Activated CD4-positive, alpha-beta memory T cell treated with anti-CD3 and anti-CD28 coated beads, Interleukin-2, amount 10 ng/mL, durations not matched to agents 7 days and 5 days (primary cell): ENCODE measurements around the gene USF3. TPM values are rescaled to one million over a fixed set of nuclear protein-coding genes. Genes with fewer than 3 reads are reported as not detected.

Experiments
- CTCF ChIA-PET: fragments of 350-600 bp; sonication (Branson Sonifier 250); formaldehyde crosslinking; loops from one replicate; lab custom pipeline; 2021; ENCODE audit warnings: antibody characterized with exemption, inconsistent platforms; lab: Charles Lee
- POLR2A ChIA-PET: fragments of 350-600 bp; sonication (Branson Sonifier 250); formaldehyde crosslinking; loops from one replicate; lab custom pipeline; 2021; ENCODE audit warnings: antibody characterized with exemption; lab: Charles Lee
- DNase-seq: peaks from one replicate; pipeline ENCODE4 v3.0.0-alpha.2; 2020
- H3K27ac Mint-ChIP-seq: one replicate; pipeline ENCODE4 v1.8.0; 2021; ENCODE audit warnings: mild to moderate bottlenecking, mixed read lengths
- H3K27me3 Mint-ChIP-seq: one replicate; pipeline ENCODE4 v1.8.0; 2021; ENCODE audit warnings: mixed read lengths
- H3K36me3 Mint-ChIP-seq: one replicate; pipeline ENCODE4 v1.8.0; 2021; ENCODE audit warnings: low read depth, mixed read lengths
- H3K4me1 Mint-ChIP-seq: one replicate; pipeline ENCODE4 v1.8.0; 2021; ENCODE audit warnings: mixed read lengths
- H3K4me3 Mint-ChIP-seq: one replicate; pipeline ENCODE4 v1.8.0; 2021; ENCODE audit warnings: mild to moderate bottlenecking, mixed read lengths
- H3K9me3 Mint-ChIP-seq: one replicate; pipeline ENCODE4 v1.8.0; 2021; ENCODE audit warnings: mixed read lengths
- total RNA-seq, 2 experiments: library from RNA; stranded (reverse); gene quantifications; one replicate each; pipeline ENCODE4 v1.2.3, GENCODE V29; 2021

Gene USF3
- total RNA-seq, 2 experiments from 2014 or later = 19.9 to 20.1 TPM

GRCh38 chr3:113663761-113664160 is 32.7 kb downstream of the USF3 start:
- Mint-ChIP-seq H3K36me3 (peaks cover 42% of the 10 kb centered on the region), H3K27ac (no peak overlapping the region), H3K27me3 (no peaks in the 10 kb centered on the region), H3K4me1 (peaks cover 13% of the 10 kb centered on the region), H3K4me3 (no peak overlapping the region), H3K9me3 (no peaks in the 10 kb centered on the region)
- ChIA-PET CTCF (no interaction called here), POLR2A (no interaction called here)
- no peak for DNase-seq

- POLR2A ChIA-PET = no interaction called here
- CTCF ChIA-PET = no interaction called here
- H3K9me3 Mint-ChIP-seq = no peaks in the 10 kb centered on the region
- peaks cover 13% of the 10 kb centered on the region for H3K4me1 Mint-ChIP-seq
- no peak overlapping the region for H3K27ac Mint-ChIP-seq
- DNase-seq = no peak
- H3K36me3 Mint-ChIP-seq = peaks cover 45% of the 10 kb centered on the region
- no peak overlapping the region for H3K4me3 Mint-ChIP-seq
- H3K27me3 Mint-ChIP-seq = no peaks in the 10 kb centered on the region
Observed at GRCh38 chr3:113663324-113663750, 33.1 kb downstream of the USF3 start.

DNA sequence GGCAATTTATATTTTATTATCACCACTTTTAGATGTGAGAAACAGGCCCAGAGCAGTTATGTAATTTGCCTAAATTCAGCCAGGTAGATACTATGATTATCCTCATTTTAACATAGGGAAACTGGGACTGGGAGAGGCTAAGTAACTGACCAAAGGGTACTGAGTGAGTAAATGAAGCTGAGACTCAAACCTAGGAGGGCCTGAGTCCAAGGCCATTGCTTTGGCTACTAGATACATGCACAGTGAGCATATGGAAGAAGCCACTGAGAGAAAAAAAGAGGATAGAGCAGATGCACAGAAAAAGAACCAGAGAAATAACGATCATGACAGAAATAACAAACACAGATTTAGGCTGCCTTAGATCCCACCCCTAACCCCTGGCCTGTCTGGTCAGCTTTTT is 33.6 kb downstream of the USF3 start:
- Mint-ChIP-seq H3K9me3 (no peaks in the 10 kb centered on the region), H3K36me3 (peaks cover 49% of the 10 kb centered on the region), H3K27ac (no peak overlapping the region), H3K4me3 (no peak overlapping the region), H3K4me1 (peaks cover 11% of the 10 kb centered on the region), H3K27me3 (no peaks in the 10 kb centered on the region)
- POLR2A ChIA-PET = no interaction called here
- CTCF ChIA-PET = no interaction called here
- no peak for DNase-seq

- Mint-ChIP-seq H3K36me3 (peaks cover 62% of the 10 kb centered on the region), H3K27ac (no peak overlapping the region), H3K4me1 (peaks cover 4% of the 10 kb centered on the region), H3K27me3 (no peaks in the 10 kb centered on the region), H3K4me3 (no peak overlapping the region), H3K9me3 (no peaks in the 10 kb centered on the region)
- POLR2A ChIA-PET = no interaction called here
- DNase-seq = no peak
- CTCF ChIA-PET = interaction anchor here (0.6 to 0.9 kb wide), 2 partner anchors 104 to 178 kb away, joined by 3 to 6 read pairs; partner anchors contain the start of gene GRAMD1C
Observed at GRCh38 chr3:113660896-113661295, 35.5 kb downstream of the USF3 start.

- POLR2A ChIA-PET = no interaction called here
- no peak for DNase-seq
- Mint-ChIP-seq H3K9me3 (no peaks in the 10 kb centered on the region), H3K36me3 (peaks cover 66% of the 10 kb centered on the region), H3K4me1 (peaks cover 4% of the 10 kb centered on the region), H3K4me3 (no peak overlapping the region), H3K27ac (no peak overlapping the region), H3K27me3 (no peaks in the 10 kb centered on the region)
- CTCF ChIA-PET = interaction anchor here (0.6 kb wide), 1 partner anchor 104 kb away, joined by 3 read pairs; no protein-coding TSS in a partner anchor
Observed at GRCh38 chr3:113660458-113660857, 36.0 kb downstream of the USF3 start.

DNA sequence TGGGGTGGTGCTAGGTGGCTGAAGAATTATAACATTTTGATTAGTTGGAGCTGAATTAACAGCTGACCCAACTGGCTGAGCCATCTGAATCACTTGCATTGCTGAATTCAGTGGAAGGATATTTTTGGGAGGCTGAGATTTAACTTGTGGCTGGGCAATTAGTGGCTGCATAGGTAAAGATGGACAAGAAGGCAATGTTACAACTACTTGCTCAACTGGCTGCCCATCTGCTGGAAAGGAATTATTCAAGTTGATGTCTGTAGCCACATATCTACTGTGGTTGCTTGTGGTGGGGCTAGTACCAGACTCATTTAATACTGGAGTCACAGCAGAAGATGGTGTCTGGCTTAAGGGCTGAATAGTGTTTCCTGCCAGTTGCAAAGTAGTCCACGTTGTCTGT is 36.4 kb downstream of the USF3 start:
- H3K27me3 Mint-ChIP-seq = no peaks in the 10 kb centered on the region
- no peak overlapping the region for H3K27ac Mint-ChIP-seq
- H3K36me3 Mint-ChIP-seq = peaks cover 65% of the 10 kb centered on the region
- ChIA-PET POLR2A (no interaction called here), CTCF (no interaction called here)
- H3K9me3 Mint-ChIP-seq = no peaks in the 10 kb centered on the region
- no peak for DNase-seq
- H3K4me3 Mint-ChIP-seq = no peak overlapping the region
- peaks cover 3% of the 10 kb centered on the region for H3K4me1 Mint-ChIP-seq

DNA sequence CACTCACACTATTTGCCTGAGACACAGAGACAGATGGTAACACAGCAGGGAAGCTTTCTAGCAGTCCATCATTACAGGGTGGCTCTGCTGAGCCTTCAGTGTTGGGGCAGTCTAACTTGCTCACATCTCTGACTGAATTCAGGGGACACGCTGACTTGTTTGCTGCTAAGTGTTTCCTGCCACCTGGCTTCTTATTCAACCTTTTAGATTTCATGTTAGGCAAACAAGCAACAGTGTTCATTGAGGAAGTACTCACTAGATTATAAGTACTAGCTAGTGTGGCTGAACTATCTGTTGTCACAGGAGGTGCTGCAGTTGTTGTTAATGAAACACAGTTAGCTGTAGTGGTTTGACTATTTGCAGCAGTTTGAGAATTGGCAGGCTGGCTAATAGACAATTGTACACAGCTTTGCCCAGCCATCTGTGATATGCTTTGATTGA is 37.3 kb downstream of the USF3 start:
- CTCF ChIA-PET = no interaction called here
- POLR2A ChIA-PET = interaction anchor here (0.8 kb wide), 1 partner anchor 9 kb away, joined by 3 read pairs; no protein-coding TSS in a partner anchor
- H3K9me3 Mint-ChIP-seq = no peaks in the 10 kb centered on the region
- no peak for DNase-seq
- no peak overlapping the region for H3K4me3 Mint-ChIP-seq
- no peaks in the 10 kb centered on the region for H3K4me1 Mint-ChIP-seq
- no peak overlapping the region for H3K27ac Mint-ChIP-seq
- H3K27me3 Mint-ChIP-seq = no peaks in the 10 kb centered on the region
- peaks cover 58% of the 10 kb centered on the region for H3K36me3 Mint-ChIP-seq

GRCh38 chr3:113658107-113658506 is 38.3 kb downstream of the USF3 start:
- H3K4me1 Mint-ChIP-seq = no peaks in the 10 kb centered on the region
- H3K36me3 Mint-ChIP-seq = peaks cover 51% of the 10 kb centered on the region
- H3K27me3 Mint-ChIP-seq = no peaks in the 10 kb centered on the region
- H3K9me3 Mint-ChIP-seq = no peaks in the 10 kb centered on the region
- no peak overlapping the region for H3K4me3 Mint-ChIP-seq
- DNase-seq = no peak
- ChIA-PET POLR2A (no interaction called here), CTCF (no interaction called here)
- no peak overlapping the region for H3K27ac Mint-ChIP-seq

DNA sequence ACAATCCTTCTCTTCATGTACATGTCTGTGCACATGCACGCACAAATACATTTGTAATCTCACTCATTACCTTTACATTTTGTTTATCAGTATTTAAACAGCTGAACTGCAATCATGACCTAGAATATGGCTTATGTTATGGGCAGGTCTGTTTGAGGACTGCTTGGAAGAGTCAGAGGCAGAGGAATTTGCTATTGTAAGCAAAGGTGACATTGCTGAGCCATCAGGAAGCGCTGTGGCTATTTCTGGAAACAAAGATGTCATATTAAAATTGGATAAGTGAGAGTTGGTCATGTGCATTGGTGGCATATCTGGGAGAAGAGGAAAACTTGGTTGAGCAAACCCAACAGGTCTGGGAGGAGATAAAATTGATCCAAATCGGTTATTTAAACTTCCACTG is 41.6 kb downstream of the USF3 start:
- DNase-seq = no peak
- H3K27ac Mint-ChIP-seq = no peak overlapping the region

GRCh38 chr3:113654310-113654709 is 42.1 kb downstream of the USF3 start:
- CTCF ChIA-PET = interaction anchor here (0.7 to 0.9 kb wide), 2 partner anchors 11 to 525 kb away, joined by 3 read pairs; no protein-coding TSS in a partner anchor

More for the DNA sequence above, 41.6 kb downstream of the USF3 start:
- ChIA-PET CTCF (no interaction called here), POLR2A (no interaction called here)
- Mint-ChIP-seq H3K27me3 (no peaks in the 10 kb centered on the region), H3K4me3 (no peak overlapping the region), H3K4me1 (no peaks in the 10 kb centered on the region), H3K36me3 (peaks cover 46% of the 10 kb centered on the region), H3K9me3 (no peaks in the 10 kb centered on the region)

GRCh38 chr3:113649174-113649845 is 47.1 kb downstream of the USF3 start:
- no peak overlapping the region for H3K4me3 Mint-ChIP-seq
- peaks cover 19% of the 10 kb centered on the region for H3K36me3 Mint-ChIP-seq
- ChIA-PET CTCF (no interaction called here), POLR2A (no interaction called here)
- H3K4me1 Mint-ChIP-seq = no peaks in the 10 kb centered on the region
- peaks cover 20% of the 10 kb centered on the region for H3K9me3 Mint-ChIP-seq
- no peaks in the 10 kb centered on the region for H3K27me3 Mint-ChIP-seq
- H3K27ac Mint-ChIP-seq = no peak overlapping the region
- no peak for DNase-seq

More at GRCh38 chr3:113654310-113654709, 42.1 kb downstream of the USF3 start:
- POLR2A ChIA-PET = no interaction called here
- no peak for DNase-seq
- H3K4me1 Mint-ChIP-seq = no peaks in the 10 kb centered on the region
- peaks cover 40% of the 10 kb centered on the region for H3K36me3 Mint-ChIP-seq
- H3K4me3 Mint-ChIP-seq = no peak overlapping the region
- no peaks in the 10 kb centered on the region for H3K27me3 Mint-ChIP-seq
- H3K27ac Mint-ChIP-seq = no peak overlapping the region
- H3K9me3 Mint-ChIP-seq = no peaks in the 10 kb centered on the region

- Mint-ChIP-seq H3K9me3 (peaks cover 27% of the 10 kb centered on the region), H3K27ac (no peak overlapping the region), H3K36me3 (peaks cover 26% of the 10 kb centered on the region), H3K27me3 (no peaks in the 10 kb centered on the region), H3K4me3 (no peak overlapping the region), H3K4me1 (no peaks in the 10 kb centered on the region)
- no peak for DNase-seq
- ChIA-PET POLR2A (no interaction called here), CTCF (no interaction called here)
Observed at GRCh38 chr3:113648524-113648923, 47.9 kb downstream of the USF3 start.

DNA sequence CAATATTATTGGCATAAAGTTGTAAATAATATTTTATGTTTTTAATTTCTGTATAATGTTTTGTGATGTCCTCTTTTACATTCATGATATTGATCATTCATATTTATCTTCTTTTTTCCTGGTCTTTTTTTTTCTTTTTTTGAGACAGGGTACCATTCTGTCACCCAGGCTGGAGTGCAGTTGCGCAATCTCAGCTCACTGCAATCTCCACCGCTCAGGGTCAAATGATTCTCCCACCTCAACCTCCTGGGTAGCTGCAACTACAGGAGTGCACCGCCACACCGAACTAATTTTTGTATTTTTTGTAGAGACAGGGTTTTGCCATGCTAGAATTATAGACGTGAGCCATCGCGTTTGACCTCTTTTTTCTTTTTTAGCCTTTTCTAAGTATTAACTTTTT is 52.9 kb downstream of the USF3 start:
- POLR2A ChIA-PET = no interaction called here
- Mint-ChIP-seq H3K4me1 (no peaks in the 10 kb centered on the region), H3K27ac (no peak overlapping the region), H3K36me3 (peaks cover 15% of the 10 kb centered on the region), H3K27me3 (no peaks in the 10 kb centered on the region), H3K9me3 (peaks cover 27% of the 10 kb centered on the region), H3K4me3 (no peak overlapping the region)
- CTCF ChIA-PET = interaction anchor here (0.8 kb wide), 1 partner anchor 10 kb away, joined by 3 read pairs; no protein-coding TSS in a partner anchor
- no peak for DNase-seq

DNA sequence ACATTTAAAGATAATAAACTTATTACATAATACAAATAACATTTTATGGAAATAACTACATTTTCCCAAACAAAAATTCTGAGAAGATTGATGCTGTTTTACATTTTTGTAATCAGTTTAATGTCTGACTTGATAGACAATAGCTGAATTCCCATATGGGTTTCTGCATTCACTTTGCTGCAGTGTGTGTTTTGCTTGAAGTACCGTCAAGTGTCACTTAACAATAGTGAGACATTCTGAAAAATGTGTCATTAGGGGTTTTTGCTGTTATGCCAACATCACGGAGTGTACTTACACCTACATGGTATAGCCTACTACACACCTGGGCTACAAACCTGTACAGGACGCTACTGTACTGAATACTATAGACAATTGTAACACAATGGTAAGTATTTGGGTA is 57.5 kb downstream of the USF3 start:
- no peak overlapping the region for H3K4me3 Mint-ChIP-seq
- DNase-seq = no peak
- ChIA-PET POLR2A (no interaction called here), CTCF (no interaction called here)
- no peaks in the 10 kb centered on the region for H3K4me1 Mint-ChIP-seq
- no peaks in the 10 kb centered on the region for H3K27me3 Mint-ChIP-seq
- peaks cover 4% of the 10 kb centered on the region for H3K9me3 Mint-ChIP-seq
- peaks cover 4% of the 10 kb centered on the region for H3K36me3 Mint-ChIP-seq
- no peak overlapping the region for H3K27ac Mint-ChIP-seq
